IMR-90 (cell line): ENCODE data around the gene TMEM221. TPM values are rescaled to one million over a fixed set of nuclear protein-coding genes. Genes with fewer than 3 reads are reported as not detected.

Source experiments
- ATAC-seq: fragments of 200-7000 bp; cut with Tn5 transposase; 2 replicates; pipeline ENCODE4 v1.9.1; 2020; ENCODE audit warnings: low read depth, mild to moderate bottlenecking, moderate library complexity
- BruUV-seq: library from RNA; stranded (reverse); fragments of 400-500 nt; replicated peaks from 2 replicates; lab custom pipeline; 2021; lab: Mats Ljungman, UMichigan
- CTCF ChIA-PET: fragments of 300-600 bp; formaldehyde crosslinking; extraction: SDS; loops from one replicate; lab custom pipeline; 2021; ENCODE audit warnings: antibody characterized with exemption; lab: Yijun Ruan, JAX
- POLR2A ChIA-PET: fragments of 300-600 bp; sonication (Branson Sonifier 250); formaldehyde crosslinking; loops from one replicate; lab custom pipeline; 2022; ENCODE audit warnings: antibody characterized with exemption; ENCODE audit not compliant: unreplicated experiment; lab: Charles Lee
- DNase-seq: peaks from one replicate; pipeline ENCODE4 v3.0.0; 2013
- H2AFZ ChIP-seq: replicated peaks from 2 replicates; pipeline ENCODE3; 2013; ENCODE audit warnings: low read length, mild to moderate bottlenecking; ENCODE audit not compliant: poor library complexity
- H2AK5ac ChIP-seq: 2 replicates; pipeline ENCODE4 v1.6.1; 2013; ENCODE audit warnings: low read depth, low read length, inconsistent platforms
- H2AK9ac ChIP-seq: replicated peaks from 2 replicates; pipeline ENCODE3; 2013; ENCODE audit warnings: mild to moderate bottlenecking, low read depth, low read length, moderate library complexity; ENCODE audit not compliant: poor library complexity
- H2BK120ac ChIP-seq: 2 replicates; pipeline ENCODE4 v1.6.1; 2013; ENCODE audit warnings: low read depth, low read length, inconsistent platforms
- H2BK15ac ChIP-seq: 3 replicates; pipeline ENCODE4 v1.6.1; 2013; ENCODE audit warnings: low read depth, low read length, inconsistent platforms
- H2BK20ac ChIP-seq: 2 replicates; pipeline ENCODE4 v1.6.1; 2013; ENCODE audit warnings: low read depth, mild to moderate bottlenecking, inconsistent platforms, low read length, moderate library complexity
- H2BK5ac ChIP-seq: 2 replicates; pipeline ENCODE4 v1.6.1; 2013; ENCODE audit warnings: mild to moderate bottlenecking, low read depth, low read length, inconsistent platforms; ENCODE audit not compliant: poor library complexity, severe bottlenecking
- H3K14ac ChIP-seq: replicated peaks from 2 replicates; pipeline ENCODE4 v1.6.1; 2013; ENCODE audit warnings: low read depth, low read length, inconsistent platforms
- H3K18ac ChIP-seq: 2 replicates; pipeline ENCODE4 v1.6.1; 2013; ENCODE audit warnings: low read depth, low read length, control low read depth
- H3K23ac ChIP-seq: 2 replicates; pipeline ENCODE4 v1.6.1; 2013; ENCODE audit warnings: low read depth, low read length, inconsistent platforms
- H3K27ac ChIP-seq: 2 replicates; pipeline ENCODE4 v1.5.1; 2013; ENCODE audit warnings: mild to moderate bottlenecking, control low read depth, low read length; ENCODE audit not compliant: insufficient read depth
- H3K27me3 ChIP-seq: 2 replicates; pipeline ENCODE4 v1.6.1; 2013; ENCODE audit warnings: low read length; ENCODE audit not compliant: control insufficient read depth, insufficient read depth
- H3K36me3 ChIP-seq: 2 replicates; pipeline ENCODE4 v1.6.1; 2013; ENCODE audit warnings: low read length, mixed read lengths; ENCODE audit not compliant: control insufficient read depth, insufficient read depth
- H3K4ac ChIP-seq: 2 replicates; pipeline ENCODE4 v1.6.1; 2013; ENCODE audit warnings: low read depth, low read length, inconsistent platforms
- H3K4me1 ChIP-seq: 2 replicates; pipeline ENCODE4 v1.6.1; 2013; ENCODE audit warnings: low read length, mixed read lengths; ENCODE audit not compliant: control insufficient read depth, insufficient read depth
- H3K4me2 ChIP-seq: 2 replicates; pipeline ENCODE4 v1.6.1; 2013; ENCODE audit warnings: low read depth, mild to moderate bottlenecking, control low read depth, low read length, moderate library complexity
- H3K4me3 ChIP-seq: 2 replicates; pipeline ENCODE4 v1.5.1; 2013; ENCODE audit warnings: low read depth, mild to moderate bottlenecking, control low read depth, low read length, moderate library complexity; ENCODE audit not compliant: insufficient read depth
- H3K56ac ChIP-seq: 2 replicates; pipeline ENCODE4 v1.6.1; 2013; ENCODE audit warnings: low read length, inconsistent platforms; ENCODE audit not compliant: insufficient read depth; ENCODE audit errors: extremely low read depth
- H3K79me1 ChIP-seq, 2 experiments: 2 replicates each; pipeline ENCODE4 v1.6.1; 2013; ENCODE audit warnings: low read length in 2 of 2, inconsistent platforms in 1 of 2, low read depth in 1 of 2
- H3K9ac ChIP-seq: 2 replicates; pipeline ENCODE4 v1.6.1; 2013; ENCODE audit warnings: low read depth, low read length, control low read depth
- H3K9me1 ChIP-seq: 2 replicates; pipeline ENCODE4 v1.6.1; 2013; ENCODE audit warnings: low read length, inconsistent platforms; ENCODE audit not compliant: insufficient read depth
- H3K9me3 ChIP-seq: 2 replicates; pipeline ENCODE4 v1.6.1; 2013; ENCODE audit warnings: low read length; ENCODE audit not compliant: control insufficient read depth, insufficient read depth
- H4K20me1 ChIP-seq: 2 replicates; pipeline ENCODE4 v1.6.1; 2013; ENCODE audit warnings: low read length, inconsistent platforms; ENCODE audit not compliant: insufficient read depth
- H4K5ac ChIP-seq: 2 replicates; pipeline ENCODE4 v1.6.1; 2013; ENCODE audit warnings: mild to moderate bottlenecking, low read depth, low read length, control low read depth
- H4K8ac ChIP-seq, 2 experiments: 2 replicates each; pipeline ENCODE4 v1.6.1; 2013; ENCODE audit warnings: low read depth in 2 of 2, low read length in 2 of 2, control low read depth in 1 of 2, inconsistent platforms in 1 of 2
- H4K91ac ChIP-seq: 2 replicates; pipeline ENCODE4 v1.6.1; 2013; ENCODE audit warnings: low read depth, low read length, inconsistent platforms; ENCODE audit not compliant: insufficient read depth
- BHLHE40 ChIP-seq: fragments of 150-350 bp; IDR thresholded peaks from 2 replicates; pipeline ENCODE4 v1.6.1; 2016; ENCODE audit warnings: mild to moderate bottlenecking, low read depth, low read length
- CEBPB ChIP-seq: IDR thresholded peaks from 2 replicates; pipeline ENCODE4 v1.6.1; 2012; ENCODE audit warnings: low read depth, low read length, improper control_type of control experiment
- CHD1 ChIP-seq: IDR thresholded peaks from 2 replicates; pipeline ENCODE4 v1.6.1; 2012; ENCODE audit warnings: low read depth, low read length, improper control_type of control experiment
- FOS ChIP-seq: fragments of 150-350 bp; IDR thresholded peaks from 2 replicates; pipeline ENCODE4 v1.6.1; 2016; ENCODE audit warnings: low read depth, low read length
- MAFK ChIP-seq: IDR thresholded peaks from 2 replicates; pipeline ENCODE4 v1.6.1; 2012; ENCODE audit warnings: low read depth, low read length, improper control_type of control experiment
- MAZ ChIP-seq: IDR thresholded peaks from 2 replicates; pipeline ENCODE4 v1.6.1; 2012; ENCODE audit warnings: low read depth, mild to moderate bottlenecking, low read length, improper control_type of control experiment, moderate library complexity, borderline replicate concordance
- MXI1 ChIP-seq: IDR thresholded peaks from 2 replicates; pipeline ENCODE4 v1.6.1; 2012; ENCODE audit warnings: low read depth, mild to moderate bottlenecking, low read length, moderate library complexity, borderline replicate concordance
- NFE2L2 ChIP-seq: fragments of 150-350 bp; IDR thresholded peaks from 2 replicates; pipeline ENCODE4 v1.6.1; 2016; ENCODE audit warnings: low read depth, mild to moderate bottlenecking, low read length
- POLR2A ChIP-seq: IDR thresholded peaks from 2 replicates; pipeline ENCODE4 v1.6.1; 2012; ENCODE audit warnings: mild to moderate bottlenecking, low read depth, low read length
- RAD21 ChIP-seq: IDR thresholded peaks from 2 replicates; pipeline ENCODE4 v1.6.1; 2012; ENCODE audit warnings: low read length, improper control_type of control experiment
- RCOR1 ChIP-seq: IDR thresholded peaks from 2 replicates; pipeline ENCODE4 v1.6.1; 2012; ENCODE audit warnings: mild to moderate bottlenecking, low read length, improper control_type of control experiment; ENCODE audit not compliant: insufficient replicate concordance
- RFX5 ChIP-seq: IDR thresholded peaks from 2 replicates; pipeline ENCODE4 v1.8.0; 2012; ENCODE audit warnings: low read depth, mild to moderate bottlenecking, low read length, moderate library complexity
- SMC3 ChIP-seq: fragments of 150-350 bp; IDR thresholded peaks from 2 replicates; pipeline ENCODE4 v1.6.1; 2016; ENCODE audit warnings: low read depth, mild to moderate bottlenecking, antibody characterized with exemption, low read length, moderate library complexity
- whole genome bisulfite sequencing, 2 experiments: methylation state at CpG; one replicate each; pipeline versions ENCODE4 v1.1.5 to v1.1.7; 2013; ENCODE audit warnings: missing lambda C conversion rate in 2 of 2; ENCODE audit not compliant: insufficient read length in 1 of 2; ENCODE audit errors: extremely low coverage in 2 of 2; 5-methylcytosine and 5-hydroxymethylcytosine counted together
- dilution Hi-C: fragments of 300-500 bp; cut with HindIII; formaldehyde crosslinking; loops from one replicate; pipeline ENCODE4 v1.14.3; 2018; ENCODE audit warnings: low sequenced_read_pairs; ENCODE audit not compliant: unreplicated experiment
- in situ Hi-C: fragments of 300-500 bp; cut with MboI; formaldehyde crosslinking; loops from 3 replicates; pipeline ENCODE4 v1.14.3; 2019; ENCODE audit warnings: low sequenced_read_pairs, inconsistent platforms, mixed read lengths
- intact Hi-C: fragments of 100-400 bp; cut with micrococcal nuclease; formaldehyde crosslinking; loops from 2 replicates; pipeline ENCODE4 v1.10.0; 2022
- polyA plus RNA-seq, 3 experiments: library from polyadenylated mRNA; depleted of rRNA; stranded (reverse); fragments of >200 nt; gene quantifications; 2 replicates each; pipeline ENCODE4 v1.2.3, GENCODE V29; 2012; ENCODE audit warnings: low replicate concordance in 1 of 3
- total RNA-seq: library from RNA; depleted of rRNA; stranded (reverse); fragments of >200 nt; gene quantifications from 2 replicates; pipeline ENCODE4 v1.2.3, GENCODE V29; 2012
- TF ChIP-seq, protein P1 (sequence below): fragments of 150-350 bp; IDR thresholded peaks from 2 replicates; pipeline ENCODE4 v1.6.1; 2017; ENCODE audit warnings: mild to moderate bottlenecking, antibody characterized with exemption, low read length, low read depth
- TF ChIP-seq, protein P2 (sequence below): fragments of 150-350 bp; IDR thresholded peaks from 2 replicates; pipeline ENCODE4 v1.6.1; 2016; ENCODE audit warnings: low read depth, mild to moderate bottlenecking, low read length, moderate library complexity, borderline replicate concordance
- TF ChIP-seq, protein P3 (sequence below): conservative IDR thresholded peaks from 2 replicates; pipeline ENCODE4 v1.5.1; 2012; ENCODE audit warnings: mild to moderate bottlenecking, low read depth, low read length, improper control_type of control experiment

TMEM221 gene
- total and polyA plus RNA-seq, 2 of the 4 experiments (the other 2 are of a cell fraction): 0.12 TPM; not detected in 1

DNA sequence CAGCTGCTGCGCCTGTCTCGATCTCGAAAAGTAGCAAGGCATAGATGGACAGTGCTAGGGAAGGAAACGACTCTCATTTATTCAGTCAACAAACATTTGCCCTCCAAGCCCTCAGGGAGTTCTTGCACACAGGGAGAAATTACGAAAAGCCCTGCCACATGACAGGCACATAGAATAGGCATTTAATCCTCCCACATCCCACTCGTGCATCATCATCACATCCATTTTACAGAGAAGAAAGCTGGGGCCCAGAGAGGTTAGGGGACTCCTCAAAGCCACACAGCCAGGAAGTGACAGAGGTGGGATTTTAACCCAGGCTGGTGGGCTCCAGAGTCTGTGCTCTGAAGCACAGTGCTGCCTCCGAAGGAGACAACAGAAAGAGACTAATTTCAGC, 11.6 kb downstream of the TMEM221 start:
- H4K5ac ChIP-seq: no peak overlapping the region
- no peak overlapping the region for H3K4me3 ChIP-seq
- no peaks in the 10 kb centered on the region for H3K9me1 ChIP-seq
- no peak overlapping the region for H3K9ac ChIP-seq
- H3K36me3 ChIP-seq: no peaks in the 10 kb centered on the region
- H2BK20ac ChIP-seq: no peak overlapping the region
- no peak overlapping the region for H3K4me2 ChIP-seq
- ATAC-seq (no peak), DNase-seq (no peak)
- POLR2A ChIA-PET: no interaction called here
- no peaks in the 10 kb centered on the region for H3K79me1 ChIP-seq
- H3K27me3 ChIP-seq: no peaks in the 10 kb centered on the region
- H3K23ac ChIP-seq: no peak overlapping the region
- H3K14ac ChIP-seq: no peak overlapping the region
- dilution Hi-C loops: no loop called here
- TF ChIP-seq CEBPB: no peak
- TF ChIP-seq RCOR1: no peak
- no peak for TF ChIP-seq CHD1
- TF ChIP-seq, protein P1, sequence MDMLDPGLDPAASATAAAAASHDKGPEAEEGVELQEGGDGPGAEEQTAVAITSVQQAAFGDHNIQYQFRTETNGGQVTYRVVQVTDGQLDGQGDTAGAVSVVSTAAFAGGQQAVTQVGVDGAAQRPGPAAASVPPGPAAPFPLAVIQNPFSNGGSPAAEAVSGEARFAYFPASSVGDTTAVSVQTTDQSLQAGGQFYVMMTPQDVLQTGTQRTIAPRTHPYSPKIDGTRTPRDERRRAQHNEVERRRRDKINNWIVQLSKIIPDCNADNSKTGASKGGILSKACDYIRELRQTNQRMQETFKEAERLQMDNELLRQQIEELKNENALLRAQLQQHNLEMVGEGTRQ: no peak
- TF ChIP-seq, protein P2, sequence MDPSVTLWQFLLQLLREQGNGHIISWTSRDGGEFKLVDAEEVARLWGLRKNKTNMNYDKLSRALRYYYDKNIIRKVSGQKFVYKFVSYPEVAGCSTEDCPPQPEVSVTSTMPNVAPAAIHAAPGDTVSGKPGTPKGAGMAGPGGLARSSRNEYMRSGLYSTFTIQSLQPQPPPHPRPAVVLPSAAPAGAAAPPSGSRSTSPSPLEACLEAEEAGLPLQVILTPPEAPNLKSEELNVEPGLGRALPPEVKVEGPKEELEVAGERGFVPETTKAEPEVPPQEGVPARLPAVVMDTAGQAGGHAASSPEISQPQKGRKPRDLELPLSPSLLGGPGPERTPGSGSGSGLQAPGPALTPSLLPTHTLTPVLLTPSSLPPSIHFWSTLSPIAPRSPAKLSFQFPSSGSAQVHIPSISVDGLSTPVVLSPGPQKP: no peak
- no peak for TF ChIP-seq BHLHE40
- TF ChIP-seq NFE2L2: no peak
- no peak for TF ChIP-seq FOS
- no peak for TF ChIP-seq SMC3
- no peak for TF ChIP-seq POLR2A
- no peak for TF ChIP-seq MXI1
- no peak for TF ChIP-seq MAFK
- no peak for TF ChIP-seq RFX5
- TF ChIP-seq, protein P3, sequence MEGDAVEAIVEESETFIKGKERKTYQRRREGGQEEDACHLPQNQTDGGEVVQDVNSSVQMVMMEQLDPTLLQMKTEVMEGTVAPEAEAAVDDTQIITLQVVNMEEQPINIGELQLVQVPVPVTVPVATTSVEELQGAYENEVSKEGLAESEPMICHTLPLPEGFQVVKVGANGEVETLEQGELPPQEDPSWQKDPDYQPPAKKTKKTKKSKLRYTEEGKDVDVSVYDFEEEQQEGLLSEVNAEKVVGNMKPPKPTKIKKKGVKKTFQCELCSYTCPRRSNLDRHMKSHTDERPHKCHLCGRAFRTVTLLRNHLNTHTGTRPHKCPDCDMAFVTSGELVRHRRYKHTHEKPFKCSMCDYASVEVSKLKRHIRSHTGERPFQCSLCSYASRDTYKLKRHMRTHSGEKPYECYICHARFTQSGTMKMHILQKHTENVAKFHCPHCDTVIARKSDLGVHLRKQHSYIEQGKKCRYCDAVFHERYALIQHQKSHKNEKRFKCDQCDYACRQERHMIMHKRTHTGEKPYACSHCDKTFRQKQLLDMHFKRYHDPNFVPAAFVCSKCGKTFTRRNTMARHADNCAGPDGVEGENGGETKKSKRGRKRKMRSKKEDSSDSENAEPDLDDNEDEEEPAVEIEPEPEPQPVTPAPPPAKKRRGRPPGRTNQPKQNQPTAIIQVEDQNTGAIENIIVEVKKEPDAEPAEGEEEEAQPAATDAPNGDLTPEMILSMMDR: no peak
- TF ChIP-seq MAZ: no peak
- no peak for TF ChIP-seq RAD21
- peaks cover 2% of the 10 kb centered on the region; the same call in 1 of the 2 replicates for H3K9me3 ChIP-seq
- in situ Hi-C loops: no loop called here
- H3K56ac ChIP-seq: no peak overlapping the region
- no peaks in the 10 kb centered on the region for H3K4me1 ChIP-seq
- H4K20me1 ChIP-seq: no peaks in the 10 kb centered on the region
- no peak overlapping the region for H3K4ac ChIP-seq
- no peak overlapping the region for H3K27ac ChIP-seq
- H2AK5ac ChIP-seq: no peak overlapping the region
- no peak overlapping the region for H3K18ac ChIP-seq
- H2BK15ac ChIP-seq: no peak overlapping the region
- intact Hi-C loops: no loop called here
- no peak overlapping the region for H2AFZ ChIP-seq
- WGBS, 2 experiments: 50% methylated on average over 1 of the region's 7 CpGs; no CpG with 5 or more reads in 1 of the 2 experiments
- H4K91ac ChIP-seq: no peak overlapping the region
- no peak overlapping the region for H2AK9ac ChIP-seq
- H4K8ac ChIP-seq: no peak overlapping the region
- CTCF ChIA-PET: no interaction called here
- H2BK5ac ChIP-seq: no peak overlapping the region
- H2BK120ac ChIP-seq: no peak overlapping the region
- no TSS peak for BruUV-seq
